ENCODE measurements around the gene KDM5A.

KDM5A gene

GRCh38 chr12:293199-293598 lies 95.9 kb downstream of the KDM5A start:
- POLR2A ChIA-PET: no interaction called here
- no peak for DNase-seq (ENCODE audit: extremely low spot score)
- TF ChIP-seq, protein P1, sequence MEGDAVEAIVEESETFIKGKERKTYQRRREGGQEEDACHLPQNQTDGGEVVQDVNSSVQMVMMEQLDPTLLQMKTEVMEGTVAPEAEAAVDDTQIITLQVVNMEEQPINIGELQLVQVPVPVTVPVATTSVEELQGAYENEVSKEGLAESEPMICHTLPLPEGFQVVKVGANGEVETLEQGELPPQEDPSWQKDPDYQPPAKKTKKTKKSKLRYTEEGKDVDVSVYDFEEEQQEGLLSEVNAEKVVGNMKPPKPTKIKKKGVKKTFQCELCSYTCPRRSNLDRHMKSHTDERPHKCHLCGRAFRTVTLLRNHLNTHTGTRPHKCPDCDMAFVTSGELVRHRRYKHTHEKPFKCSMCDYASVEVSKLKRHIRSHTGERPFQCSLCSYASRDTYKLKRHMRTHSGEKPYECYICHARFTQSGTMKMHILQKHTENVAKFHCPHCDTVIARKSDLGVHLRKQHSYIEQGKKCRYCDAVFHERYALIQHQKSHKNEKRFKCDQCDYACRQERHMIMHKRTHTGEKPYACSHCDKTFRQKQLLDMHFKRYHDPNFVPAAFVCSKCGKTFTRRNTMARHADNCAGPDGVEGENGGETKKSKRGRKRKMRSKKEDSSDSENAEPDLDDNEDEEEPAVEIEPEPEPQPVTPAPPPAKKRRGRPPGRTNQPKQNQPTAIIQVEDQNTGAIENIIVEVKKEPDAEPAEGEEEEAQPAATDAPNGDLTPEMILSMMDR (IDR thresholded peaks at IDR 0.05; ENCODE audit: control extremely low read depth, extremely low read depth, low read depth, missing control alignments): no peak
- CTCF ChIA-PET: interaction anchor here (1.9 kb wide), 1 partner anchor 23 kb away, joined by 5 read pairs; no protein-coding TSS in a partner anchor

GRCh38 chr12:292186-292585 lies 96.9 kb downstream of the KDM5A start:
- ChIA-PET POLR2A (no interaction called here), CTCF (interaction anchor here (1.2 to 1.7 kb wide), 2 partner anchors 20 to 67 kb away, joined by 3 read pairs; no protein-coding TSS in a partner anchor)
- TF ChIP-seq, protein P1 (IDR thresholded peaks at IDR 0.05; ENCODE audit: control extremely low read depth, extremely low read depth, low read depth, missing control alignments): no peak
- DNase-seq (ENCODE audit: extremely low spot score): no peak

DNA sequence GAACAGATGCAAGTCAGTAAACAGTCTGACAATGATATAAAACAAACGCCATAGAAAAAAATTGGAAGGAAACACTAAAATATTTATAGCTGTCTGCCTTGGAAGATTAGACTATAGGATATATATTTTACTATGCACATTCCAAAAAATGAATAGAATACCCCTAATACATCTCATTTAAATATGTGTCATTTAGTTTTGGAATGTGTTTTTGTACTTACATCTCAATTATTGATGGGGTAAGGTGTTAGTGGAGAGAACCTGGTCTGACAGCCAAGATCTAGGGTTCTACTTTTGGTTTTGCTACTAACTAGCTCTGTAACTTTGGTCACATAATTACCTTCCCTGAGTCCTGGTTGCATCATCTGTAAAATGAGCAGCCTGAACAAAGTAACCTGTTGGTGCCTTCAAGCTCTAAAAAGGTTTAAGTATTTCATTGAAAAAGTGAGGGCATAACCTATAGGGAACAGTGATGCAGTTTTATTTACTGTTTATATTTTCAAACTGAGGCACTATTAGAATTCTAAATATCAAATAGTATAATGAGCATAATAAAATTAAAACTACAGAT lies 97.9 kb downstream of the KDM5A start:
- no peak for DNase-seq (ENCODE audit: extremely low spot score)
- ChIA-PET POLR2A (no interaction called here), CTCF (interaction anchor here (0.6 to 1.7 kb wide), 2 partner anchors 10 to 19 kb away, joined by 3 read pairs; no protein-coding TSS in a partner anchor)
- TF ChIP-seq, protein P1 (IDR thresholded peaks at IDR 0.05; ENCODE audit: control extremely low read depth, extremely low read depth, low read depth, missing control alignments): no peak

DNA sequence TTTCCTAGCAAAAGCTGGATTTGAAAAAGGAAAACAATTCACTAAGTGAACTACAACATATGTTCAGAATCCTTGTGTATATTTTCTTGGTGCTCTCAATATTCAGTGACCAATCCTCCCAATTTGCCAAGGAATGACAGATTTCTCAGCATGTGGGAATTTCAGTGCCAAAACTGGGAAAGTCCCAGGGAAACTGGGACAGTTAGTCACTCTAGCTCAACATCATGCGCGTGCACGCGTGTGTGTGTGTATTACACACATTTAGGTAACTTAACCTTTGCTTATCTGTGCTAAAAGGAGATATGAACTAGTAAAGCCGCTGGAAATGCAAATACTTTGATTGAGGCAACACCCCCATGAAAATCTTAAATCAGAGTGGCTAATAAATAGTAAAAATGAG lies 100.4 kb downstream of the KDM5A start:
- TF ChIP-seq, protein P1 (IDR thresholded peaks at IDR 0.05; ENCODE audit: control extremely low read depth, extremely low read depth, low read depth, missing control alignments): no peak

GRCh38 chr12:286531-287300 lies 102.4 kb downstream of the KDM5A start:
- DNase-seq (ENCODE audit: extremely low spot score): no peak
- ChIA-PET CTCF (interaction anchor here (1.1 to 2.1 kb wide), 4 partner anchors 10 to 30 kb away, joined by 3 to 5 read pairs (median 4); no protein-coding TSS in a partner anchor), POLR2A (no interaction called here)
- TF ChIP-seq, protein P1 (IDR thresholded peaks at IDR 0.05; ENCODE audit: control extremely low read depth, extremely low read depth, low read depth, missing control alignments): no peak

More for the DNA sequence above, 100.4 kb downstream of the KDM5A start:
- ChIA-PET CTCF (interaction anchor here (1.1 kb wide), 1 partner anchor 13 kb away, joined by 3 read pairs; no protein-coding TSS in a partner anchor), POLR2A (no interaction called here)
- DNase-seq (ENCODE audit: extremely low spot score): no peak

GRCh38 chr12:278046-278445 lies 111.1 kb downstream of the KDM5A start:
- no peak for DNase-seq (ENCODE audit: extremely low spot score)
- TF ChIP-seq, protein P1 (IDR thresholded peaks at IDR 0.05; ENCODE audit: control extremely low read depth, extremely low read depth, low read depth, missing control alignments): no peak
- CTCF ChIA-PET: interaction anchor here (1.8 kb wide), 1 partner anchor 10 kb away, joined by 6 read pairs; no protein-coding TSS in a partner anchor
- POLR2A ChIA-PET: no interaction called here
